DMS 273 (cell line): ENCODE measurements around the gene PSAPL1.

Source experiments
- DNase-seq: peaks from one replicate; lab custom pipeline; 2025; ENCODE audit not compliant: unreplicated experiment; lab: John Stamatoyannopoulos, UW

Gene PSAPL1, protein sequence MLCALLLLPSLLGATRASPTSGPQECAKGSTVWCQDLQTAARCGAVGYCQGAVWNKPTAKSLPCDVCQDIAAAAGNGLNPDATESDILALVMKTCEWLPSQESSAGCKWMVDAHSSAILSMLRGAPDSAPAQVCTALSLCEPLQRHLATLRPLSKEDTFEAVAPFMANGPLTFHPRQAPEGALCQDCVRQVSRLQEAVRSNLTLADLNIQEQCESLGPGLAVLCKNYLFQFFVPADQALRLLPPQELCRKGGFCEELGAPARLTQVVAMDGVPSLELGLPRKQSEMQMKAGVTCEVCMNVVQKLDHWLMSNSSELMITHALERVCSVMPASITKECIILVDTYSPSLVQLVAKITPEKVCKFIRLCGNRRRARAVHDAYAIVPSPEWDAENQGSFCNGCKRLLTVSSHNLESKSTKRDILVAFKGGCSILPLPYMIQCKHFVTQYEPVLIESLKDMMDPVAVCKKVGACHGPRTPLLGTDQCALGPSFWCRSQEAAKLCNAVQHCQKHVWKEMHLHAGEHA

DNA sequence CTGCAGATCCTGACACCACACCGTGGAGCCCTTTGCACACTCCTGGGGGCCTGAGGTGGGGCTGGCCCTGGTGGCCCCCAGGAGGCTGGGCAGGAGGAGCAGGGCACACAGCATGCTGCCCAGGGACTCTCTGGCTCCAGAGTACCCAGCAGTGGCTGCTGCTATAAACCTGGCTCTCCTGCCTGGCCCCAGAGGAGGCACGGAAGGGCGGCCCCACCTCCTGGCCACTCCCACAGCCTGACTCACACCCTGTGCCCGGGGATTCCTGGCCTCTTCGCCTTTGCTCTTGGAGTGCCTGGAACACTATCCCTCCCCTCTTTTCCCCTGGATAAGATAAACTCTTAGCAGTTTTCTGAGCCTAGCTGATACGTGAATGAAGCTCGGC is at the start of gene PSAPL1:
PSAPL1 (minus strand) TSS at position 165 of the 385 bp plus-strand sequence; CDS start at position 114, 51 bp downstream.
- peak; percentile 44 for DNase-seq

DNA sequence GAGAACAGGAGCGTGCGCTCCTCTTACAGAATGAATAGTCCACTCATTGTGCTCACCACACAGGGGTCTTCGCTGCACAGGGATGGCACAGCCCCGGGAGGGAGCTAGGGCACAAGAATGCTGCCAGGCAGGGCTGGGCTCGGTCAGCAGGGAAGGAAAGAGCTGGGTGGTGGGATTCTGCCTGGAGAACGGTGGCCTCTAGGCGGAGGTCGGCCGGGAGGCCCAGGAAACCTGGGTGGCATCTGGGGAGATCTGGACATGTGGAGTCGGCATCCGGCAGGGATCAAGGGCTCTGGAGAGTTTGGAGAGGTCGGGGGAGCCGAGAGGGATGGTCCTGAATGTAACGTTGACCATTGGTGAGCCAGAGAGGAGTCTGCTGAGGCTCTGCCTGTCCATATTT is 46.5 kb upstream of the PSAPL1 start:
- DNase-seq: no peak

DNA sequence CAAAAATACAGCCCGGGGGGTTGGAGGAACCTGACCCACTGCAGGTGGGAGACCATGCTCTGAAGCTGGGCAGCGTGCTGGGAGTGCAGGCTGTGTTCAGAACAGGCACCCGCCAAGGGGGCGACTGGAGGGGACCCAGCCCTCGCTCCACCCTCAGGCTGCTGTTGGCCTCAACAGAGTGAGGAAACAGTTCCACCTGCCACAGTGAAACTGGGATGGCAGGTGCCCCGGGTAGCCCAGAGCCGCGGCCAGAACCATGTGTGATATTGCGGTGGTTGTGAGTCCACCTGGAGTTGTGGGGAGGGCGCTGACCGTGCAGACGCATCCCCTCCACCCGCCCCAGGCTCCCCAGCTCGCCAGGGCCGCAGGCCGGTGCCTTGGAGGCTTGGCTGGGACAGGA is 45.7 kb upstream of the PSAPL1 start:
- DNase-seq: no peak

DNA sequence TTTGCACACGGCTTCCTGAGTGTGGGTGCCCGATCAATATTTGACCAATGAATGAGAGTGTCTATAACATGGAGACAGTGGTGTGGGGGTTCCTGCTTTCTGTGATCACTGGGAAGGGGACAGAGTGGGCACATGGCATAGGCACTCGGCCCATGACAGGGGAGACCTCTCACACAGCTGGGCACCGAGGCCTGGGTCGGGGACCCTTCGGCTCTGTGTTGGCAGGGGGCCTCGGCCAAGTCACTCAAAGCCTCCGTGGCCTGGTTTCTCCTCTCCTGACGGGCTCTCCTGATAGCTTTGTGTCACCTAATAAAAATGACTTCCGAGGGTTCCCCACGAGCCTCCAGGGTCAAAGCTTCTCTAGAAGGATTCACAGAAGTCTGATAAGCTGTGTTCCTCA is 43.9 kb upstream of the PSAPL1 start:
- no peak for DNase-seq

DNA sequence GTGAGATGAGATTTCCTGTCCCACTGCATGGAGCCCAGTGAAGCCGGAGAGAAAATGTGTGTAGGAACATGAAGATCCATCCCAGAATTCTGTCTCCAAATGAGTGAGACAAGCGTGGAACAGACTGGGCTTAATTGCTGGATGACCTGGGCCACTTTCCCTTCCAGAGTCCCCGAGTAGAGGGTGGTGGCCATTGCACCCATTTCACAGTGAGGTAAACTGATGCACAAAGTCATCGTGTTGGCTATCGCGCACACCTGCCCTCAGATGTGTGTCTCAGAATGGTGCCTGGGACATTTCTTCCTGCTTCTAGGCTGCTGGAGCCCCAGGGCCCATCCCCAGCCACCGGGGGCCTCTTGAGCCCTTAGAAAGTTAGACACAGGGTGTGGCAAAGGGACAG is 43.0 kb upstream of the PSAPL1 start:
- DNase-seq: no peak

DNA sequence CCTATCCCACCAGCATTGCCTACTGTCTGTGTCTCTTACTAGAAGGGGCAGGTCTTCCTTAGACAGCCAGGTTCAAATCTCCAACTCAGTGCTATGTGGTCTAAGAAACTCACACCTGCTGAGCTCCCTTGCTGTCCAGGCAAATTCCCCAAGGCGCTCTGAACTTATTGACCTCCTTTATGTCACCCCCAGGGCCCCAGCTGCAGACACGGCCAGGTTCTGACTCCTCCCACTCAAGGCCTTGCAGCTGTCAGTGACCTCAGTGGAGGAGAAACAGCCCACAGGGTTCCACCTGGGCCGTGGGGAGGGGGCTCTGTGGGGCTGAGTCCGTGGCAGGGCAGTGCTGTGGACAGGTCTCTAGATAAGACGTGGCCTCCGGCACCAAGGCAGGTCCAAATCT is 42.1 kb upstream of the PSAPL1 start:
- no peak for DNase-seq

DNA sequence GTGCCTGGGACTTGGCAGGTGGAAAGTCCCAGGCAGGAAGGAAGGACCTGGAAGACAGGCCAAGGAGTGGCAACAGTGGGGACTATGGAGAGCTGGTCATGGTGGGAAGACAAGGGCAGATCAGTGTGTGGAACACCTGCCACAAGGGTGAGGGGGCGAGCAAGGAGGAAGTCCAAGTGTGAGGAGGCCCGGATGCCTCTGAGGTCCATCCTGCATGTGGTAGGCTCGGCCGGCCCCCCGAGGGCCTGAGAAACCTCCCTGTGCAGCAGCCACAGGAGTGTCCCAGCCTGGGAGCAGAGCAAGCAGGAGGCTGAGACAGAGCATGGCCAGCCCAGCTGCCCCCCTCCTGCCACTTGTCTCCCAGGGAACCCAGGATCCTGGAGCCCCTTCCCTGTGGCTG is 40.5 kb upstream of the PSAPL1 start:
- DNase-seq: no peak

DNA sequence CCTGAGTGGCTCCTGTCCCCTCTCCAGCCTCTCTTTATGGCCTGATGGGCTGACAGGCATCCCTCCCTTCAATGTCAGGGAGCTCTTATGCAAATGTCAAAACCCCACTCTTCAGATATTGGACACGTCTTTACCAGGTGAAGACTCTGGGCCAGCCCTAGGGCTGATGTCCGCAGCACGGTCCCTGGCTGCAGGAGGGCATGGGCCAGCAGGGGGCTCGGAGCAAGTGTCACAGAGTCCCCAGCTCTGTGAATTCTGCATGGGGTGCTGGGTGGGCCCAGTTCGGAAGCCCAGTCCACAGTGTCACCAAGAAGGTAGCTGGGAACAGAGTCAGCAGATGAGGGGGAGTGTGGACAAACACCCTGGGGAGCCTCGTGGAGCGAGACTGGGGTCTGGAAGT is 39.6 kb upstream of the PSAPL1 start:
- DNase-seq: no peak

DNA sequence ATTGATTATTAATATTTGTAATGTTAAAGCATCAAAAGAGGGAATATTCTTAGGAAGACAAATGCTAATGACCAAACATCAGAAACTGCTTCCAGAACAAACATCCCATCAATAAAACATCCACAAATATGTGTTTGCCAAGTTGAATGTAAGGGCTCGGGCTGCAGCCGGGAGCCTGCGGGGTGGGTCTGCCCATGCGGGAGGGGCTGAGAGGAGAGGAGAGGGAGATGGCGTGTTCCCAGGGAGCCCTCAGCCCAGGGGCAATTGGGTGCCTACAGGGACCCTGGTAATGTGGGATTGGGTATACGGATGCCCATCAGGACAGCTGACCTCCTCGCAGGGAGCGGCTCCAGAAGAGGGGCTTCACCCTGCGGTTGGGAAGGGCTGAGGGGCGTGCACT is 38.4 kb upstream of the PSAPL1 start:
- no peak for DNase-seq

DNA sequence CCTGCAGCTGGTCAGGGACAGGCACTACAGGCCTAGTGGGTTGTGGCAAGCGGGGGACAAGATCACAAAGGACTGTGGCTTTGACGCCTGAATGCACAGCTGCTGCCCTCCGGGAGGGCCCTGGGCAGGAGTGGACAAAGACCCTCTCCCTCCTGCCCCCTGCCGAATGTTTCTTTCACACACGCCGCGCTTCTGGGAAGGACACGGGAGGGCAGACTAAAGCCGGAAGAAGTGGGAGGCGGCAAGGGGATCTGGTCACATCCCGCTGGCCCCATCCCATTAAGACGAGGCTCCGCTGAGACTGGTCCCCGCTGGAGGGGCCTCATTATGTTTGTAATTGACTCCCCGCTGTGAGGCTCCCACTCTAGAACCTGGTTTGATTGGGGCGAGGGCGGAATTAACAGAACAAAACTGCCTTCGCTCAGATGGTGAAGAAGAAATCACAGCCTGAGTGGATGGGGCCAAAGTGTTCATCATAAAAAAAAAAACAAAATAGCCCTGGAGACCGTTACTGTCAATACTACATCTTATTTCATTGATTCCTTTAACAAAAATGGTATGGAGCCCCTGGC is 37.8 kb upstream of the PSAPL1 start:
- no peak for DNase-seq

DNA sequence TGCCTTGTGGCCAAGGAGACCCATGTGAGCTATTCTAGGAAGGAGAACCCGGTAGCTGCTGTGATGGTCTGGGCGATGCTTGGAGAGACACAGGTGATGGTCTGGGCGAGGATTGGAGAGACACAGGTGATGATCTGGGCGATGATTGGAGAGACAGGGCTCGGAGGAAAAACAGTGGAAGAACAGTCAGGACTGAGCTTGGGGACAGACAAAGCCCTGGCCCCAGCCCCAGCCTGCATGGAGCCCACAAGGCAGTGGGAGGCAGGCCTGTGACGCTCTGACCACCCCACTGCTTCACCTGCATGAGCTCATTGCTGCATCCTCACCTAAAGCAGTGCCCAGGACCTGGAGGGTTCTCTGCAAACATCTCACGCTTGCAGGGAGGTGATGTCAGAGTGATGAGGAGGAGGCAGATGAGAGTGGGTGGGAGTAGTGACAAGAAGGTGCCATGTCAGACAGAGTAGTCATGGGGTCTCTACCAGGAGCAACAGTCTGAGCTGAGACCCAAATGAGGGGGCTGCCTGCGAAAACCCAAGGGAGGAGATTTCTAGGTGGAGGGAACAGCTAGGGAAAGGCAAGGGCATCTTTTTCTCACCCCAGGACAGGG is 35.9 kb upstream of the PSAPL1 start:
- no peak for DNase-seq

DNA sequence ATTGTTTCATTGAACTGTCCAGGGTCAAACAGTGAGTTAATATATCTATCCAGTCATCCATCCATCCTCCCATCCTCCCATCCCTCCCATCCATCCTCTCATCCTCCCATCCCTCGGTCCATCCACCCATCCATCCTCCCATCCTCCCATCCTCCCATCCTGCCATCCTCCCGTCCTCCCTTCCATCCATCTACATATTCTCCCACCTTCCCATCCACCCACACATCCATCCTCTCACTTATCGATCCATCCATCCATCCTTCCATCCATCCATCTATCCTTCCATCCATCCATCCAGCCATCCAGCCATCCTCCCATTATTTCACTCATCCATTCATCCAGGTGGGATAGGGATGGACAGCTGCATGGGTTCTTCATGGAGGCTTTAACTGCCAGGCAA is 35.4 kb upstream of the PSAPL1 start:
- DNase-seq: no peak

DNA sequence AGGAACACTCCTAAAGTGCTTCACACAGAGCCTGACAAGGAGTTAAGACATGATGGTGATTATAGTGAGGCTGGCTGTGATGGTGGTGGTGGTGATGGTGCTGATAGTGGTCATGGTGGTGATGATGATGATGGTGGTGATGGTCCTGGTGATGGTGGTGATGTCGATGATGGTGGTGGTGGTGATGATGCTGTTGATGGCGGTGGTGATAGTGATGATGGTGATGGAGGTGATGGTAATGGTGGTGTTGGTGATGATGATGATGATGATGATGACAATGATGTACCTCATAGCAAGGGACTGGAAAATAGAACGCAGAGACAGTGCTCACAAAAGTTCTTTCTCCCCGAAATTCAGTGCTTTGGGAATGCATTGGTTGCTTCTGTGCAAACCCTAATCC is 34.3 kb upstream of the PSAPL1 start:
- no peak for DNase-seq

DNA sequence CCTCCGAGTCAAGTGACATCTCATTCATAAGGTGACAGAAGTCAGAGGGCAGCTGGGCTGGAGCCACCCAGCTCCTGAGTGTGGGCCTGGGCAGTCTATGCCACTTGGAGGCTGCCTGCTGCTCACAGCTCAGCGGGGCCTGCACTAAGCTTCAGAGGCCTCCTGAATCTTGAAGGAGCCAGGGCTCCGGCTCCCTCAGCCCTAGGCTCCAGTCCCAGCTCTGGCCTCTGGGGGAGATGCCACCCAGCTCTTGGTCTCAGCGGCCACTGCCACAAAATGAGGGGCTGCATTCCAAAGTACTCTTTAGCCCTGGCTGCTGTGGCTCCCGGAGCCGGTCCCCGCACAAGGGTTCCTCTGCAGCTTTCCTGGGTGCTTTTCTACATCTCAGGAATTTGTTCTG is 32.7 kb upstream of the PSAPL1 start:
- peak; percentile 15 for DNase-seq

DNA sequence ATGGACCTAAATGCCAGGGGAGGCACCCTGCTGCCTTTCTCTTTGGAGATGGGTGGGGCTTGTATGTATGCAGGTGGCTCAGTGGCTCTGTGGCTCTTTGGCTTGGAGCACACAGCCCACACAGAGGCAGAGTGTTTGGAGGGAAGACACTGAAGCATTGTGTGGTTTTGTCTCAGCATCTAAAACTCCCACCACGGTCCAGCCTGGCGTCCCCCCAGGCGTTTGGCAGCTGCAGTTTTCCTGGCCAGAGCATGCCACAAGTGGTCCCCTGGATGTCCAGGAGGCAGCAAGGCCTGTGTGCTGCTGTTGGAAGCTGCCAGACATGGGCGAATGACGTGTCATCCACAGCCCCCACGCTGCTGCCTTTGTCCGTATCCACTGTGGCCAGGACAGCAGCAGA is 32.2 kb upstream of the PSAPL1 start:
- no peak for DNase-seq

DNA sequence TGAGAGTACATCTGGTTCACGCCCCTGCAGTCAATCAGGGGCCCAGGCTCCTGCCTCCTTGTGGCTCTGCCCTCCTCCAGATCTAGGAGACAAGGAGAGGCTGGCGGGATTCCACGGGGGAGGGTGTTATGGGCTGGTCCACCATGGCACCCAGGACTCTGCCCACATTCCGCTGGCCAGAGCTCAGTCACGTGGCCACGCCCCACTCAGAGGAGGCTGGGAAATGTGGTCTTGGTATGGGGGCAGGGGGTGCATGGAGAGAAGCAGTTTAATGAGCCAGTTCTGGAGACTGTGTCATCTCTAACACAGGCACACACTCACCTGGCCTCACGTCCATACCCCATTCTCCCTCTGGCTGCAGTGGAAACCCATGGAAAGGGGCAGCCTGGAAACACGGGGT is 31.5 kb upstream of the PSAPL1 start:
- DNase-seq: no peak

DNA sequence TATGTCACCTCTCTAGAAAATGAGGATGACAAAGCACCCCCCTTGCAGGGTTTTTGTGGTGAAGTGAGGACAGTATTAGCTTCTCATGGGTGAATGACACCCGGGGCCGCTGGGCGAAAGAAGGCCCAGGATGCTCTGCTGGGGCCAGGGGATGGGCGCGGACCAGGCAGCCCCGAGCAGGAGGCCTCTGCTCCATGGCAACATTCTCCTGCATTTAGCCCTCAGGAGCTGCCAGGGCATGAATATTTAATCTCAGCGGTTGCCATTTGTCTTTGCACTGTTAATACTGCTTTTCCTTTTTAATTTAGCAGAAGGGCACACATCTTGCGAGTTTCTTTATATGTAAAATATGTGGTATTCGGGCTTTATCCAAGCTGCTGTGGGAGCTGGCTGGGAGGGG is 30.3 kb upstream of the PSAPL1 start:
- DNase-seq: no peak

DNA sequence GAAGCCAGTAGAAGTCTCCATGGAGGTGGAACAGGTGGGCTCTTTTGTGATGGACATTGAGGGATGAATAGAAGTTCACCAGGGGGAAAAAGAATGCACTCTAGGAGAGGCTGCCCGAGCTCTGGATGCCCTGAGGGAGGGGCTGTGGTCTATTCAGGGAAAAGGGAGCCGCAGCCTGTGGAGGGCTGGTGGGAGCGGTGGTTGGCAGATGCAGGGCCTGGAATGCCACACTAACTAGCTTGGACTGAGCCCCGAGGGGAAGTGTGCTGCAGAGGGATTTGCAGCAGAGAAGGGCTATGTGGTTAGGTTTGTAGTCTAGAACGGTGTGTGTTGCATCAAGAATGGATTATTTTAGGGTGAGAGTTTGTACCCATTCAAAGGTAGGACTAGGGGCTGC is 29.5 kb upstream of the PSAPL1 start:
- DNase-seq: no peak

DNA sequence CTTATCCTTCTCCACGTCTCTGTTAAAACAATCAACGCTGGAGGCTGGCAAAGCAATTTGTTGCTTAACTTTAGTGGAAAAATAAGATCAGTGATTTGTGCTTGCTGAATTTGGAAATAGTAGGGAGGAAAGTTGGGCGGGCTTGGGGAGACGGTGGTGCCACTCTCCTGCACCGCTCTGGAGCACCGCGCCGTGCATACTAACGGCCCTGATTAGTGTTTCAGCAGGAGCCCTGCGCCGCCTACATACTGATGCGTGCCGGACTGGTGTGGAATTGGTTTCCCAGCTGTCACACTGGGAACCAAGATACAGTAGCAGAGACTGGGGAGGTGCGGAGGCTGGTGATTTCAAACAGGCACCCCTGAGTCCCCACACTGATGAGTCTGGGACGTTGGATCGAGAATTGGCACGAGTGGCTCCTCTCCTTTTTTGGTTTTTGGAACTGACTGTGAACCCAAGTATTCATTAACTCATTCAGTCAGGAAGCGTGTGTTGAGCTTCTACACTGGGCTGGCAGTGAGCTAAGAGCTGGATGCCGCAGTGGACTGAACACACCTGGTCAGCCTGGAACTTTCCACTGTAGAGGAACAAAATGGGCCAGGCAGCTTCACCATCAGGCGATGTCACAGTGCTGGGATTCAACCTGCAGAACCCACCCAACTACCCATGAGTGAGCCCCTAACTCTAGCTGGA is 29.0 kb upstream of the PSAPL1 start:
- no peak for DNase-seq

DNA sequence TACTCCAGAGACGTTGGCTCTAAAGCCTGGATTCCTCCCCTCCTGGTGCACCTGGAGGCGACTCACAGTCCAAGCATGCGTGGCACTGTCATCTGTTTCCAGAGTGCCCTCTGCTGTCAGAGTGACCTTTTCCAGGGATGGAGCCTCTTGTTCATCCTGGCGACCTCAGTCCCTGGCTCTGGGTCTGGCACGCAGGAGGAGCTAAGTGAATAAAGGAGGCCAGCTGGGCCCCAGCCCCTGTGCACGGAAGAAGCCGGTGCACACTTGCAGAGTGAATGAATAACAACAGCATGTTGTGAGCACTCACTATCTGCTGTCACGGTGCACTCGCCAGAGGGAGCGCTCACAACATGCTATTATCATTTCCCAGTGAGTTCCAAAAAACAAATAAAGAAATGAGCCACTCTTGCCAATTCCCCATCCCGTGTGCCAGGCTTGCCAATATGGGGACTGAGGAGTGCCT is 27.8 kb upstream of the PSAPL1 start:
- DNase-seq: peak; percentile 38

DNA sequence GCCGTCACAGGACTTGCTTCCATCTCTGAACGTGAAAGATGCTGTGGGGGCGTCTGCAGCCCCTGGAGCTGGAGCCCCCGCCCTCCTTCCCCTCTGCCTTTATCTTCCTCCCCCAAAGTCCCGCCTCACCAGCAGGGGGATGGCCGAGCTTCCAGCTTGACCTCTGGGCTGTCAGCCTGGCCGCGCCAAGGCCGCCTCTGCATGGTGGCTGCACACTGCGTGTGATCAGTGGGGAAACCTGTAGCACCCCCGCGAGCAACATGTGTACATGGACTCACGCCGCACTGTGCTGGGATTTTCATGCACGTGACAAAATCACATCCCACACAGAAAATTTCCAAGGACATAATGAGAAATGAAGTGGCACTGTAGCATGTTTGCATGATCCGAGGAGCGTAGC is 26.5 kb upstream of the PSAPL1 start:
- no peak for DNase-seq

DNA sequence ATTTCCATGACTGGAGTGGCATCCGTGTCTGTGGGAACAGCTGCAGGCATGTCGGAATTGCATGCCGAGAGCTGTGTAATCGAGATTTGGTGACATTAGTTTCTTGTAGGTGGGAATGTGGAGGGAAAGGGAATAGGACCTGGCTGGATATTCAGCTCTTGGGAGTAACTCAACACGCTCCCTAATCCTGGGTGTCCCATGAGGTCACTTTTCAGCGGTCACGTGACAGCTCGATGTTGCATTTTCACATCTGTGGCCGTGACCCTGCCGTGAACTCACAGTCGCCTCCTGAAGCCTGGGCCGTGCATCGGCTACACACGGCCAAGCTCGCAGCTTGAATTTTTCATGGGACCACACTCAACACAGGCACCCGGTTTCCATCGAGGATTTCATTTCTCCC is 25.8 kb upstream of the PSAPL1 start:
- peak; percentile 48 for DNase-seq
